Ramos (cell line): ENCODE results near the gene PSPN.
"Not testable (repeated sequence)": the region's sequence is repeated elsewhere in the genome, so short reads cannot be mapped to it uniquely, and the experiment has no call there.

Source experiments
- in situ Hi-C: fragments of 300-500 bp; cut with MboI; formaldehyde crosslinking; loops from one replicate; pipeline ENCODE4 v1.14.3; 2022; ENCODE audit warnings: low sequenced_read_pairs; ENCODE audit not compliant: unreplicated experiment

PSPN gene

GRCh38 chr19:6374161-6374709, 1.5 kb downstream of the PSPN start:
- in situ Hi-C loops, result no loop called here

GRCh38 chr19:6373813-6374108, 2.0 kb downstream of the PSPN start:
- in situ Hi-C loops, result no loop called here

DNA sequence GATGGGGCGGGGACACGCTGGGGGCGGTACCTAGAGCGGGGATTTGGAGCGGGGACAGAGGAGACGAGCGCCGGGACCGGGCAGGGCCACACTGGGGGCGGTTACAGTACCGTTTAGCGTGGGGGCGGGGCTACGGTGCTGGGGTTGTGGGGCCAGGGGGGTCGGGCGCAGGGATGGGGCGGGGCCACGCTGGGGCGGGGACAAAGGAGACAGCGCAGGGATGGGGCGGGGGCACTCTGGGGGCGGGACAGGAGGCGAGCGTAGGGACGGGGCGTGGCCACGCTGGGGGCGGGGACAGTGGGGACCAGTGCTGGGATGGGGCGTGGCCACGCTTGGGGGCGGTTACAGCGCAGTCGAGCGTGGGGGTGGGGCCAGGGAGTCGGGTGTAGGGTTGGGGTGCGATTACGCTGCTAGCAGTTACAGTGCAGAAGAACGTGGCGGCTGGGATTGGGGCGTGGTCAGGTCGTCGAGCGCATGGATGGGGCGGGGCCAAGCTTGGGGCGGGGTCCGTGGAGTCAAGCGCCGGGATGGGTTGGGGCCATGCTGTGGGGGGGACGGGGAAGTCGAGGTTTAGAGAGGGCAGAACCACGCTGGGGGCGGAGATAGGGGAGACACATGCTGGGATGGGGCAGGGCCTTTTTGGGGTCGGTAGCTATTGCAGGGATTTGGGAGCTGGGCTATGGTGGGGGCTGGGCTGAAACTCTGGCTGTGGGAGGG, 2.5 kb downstream of the PSPN start:
- in situ Hi-C loops, result no loop called here

GRCh38 chr19:6372594-6373095, 3.1 kb downstream of the PSPN start, which contains the start of gene ALKBH7:
Gene ALKBH7 (plus strand): TSS chr19:6372794. CDS start chr19:6372821, 27 bp downstream.
- in situ Hi-C loops, result no loop called here

- in situ Hi-C loops, result no loop called here
Observed at GRCh38 chr19:6364353-6364752, 11.4 kb downstream of the PSPN start.

GRCh38 chr19:6362351-6362801, 13.4 kb downstream of the PSPN start:
- in situ Hi-C loops, result no loop called here

GRCh38 chr19:6362027-6362350, 13.7 kb downstream of the PSPN start:
- in situ Hi-C loops, result no loop called here

DNA sequence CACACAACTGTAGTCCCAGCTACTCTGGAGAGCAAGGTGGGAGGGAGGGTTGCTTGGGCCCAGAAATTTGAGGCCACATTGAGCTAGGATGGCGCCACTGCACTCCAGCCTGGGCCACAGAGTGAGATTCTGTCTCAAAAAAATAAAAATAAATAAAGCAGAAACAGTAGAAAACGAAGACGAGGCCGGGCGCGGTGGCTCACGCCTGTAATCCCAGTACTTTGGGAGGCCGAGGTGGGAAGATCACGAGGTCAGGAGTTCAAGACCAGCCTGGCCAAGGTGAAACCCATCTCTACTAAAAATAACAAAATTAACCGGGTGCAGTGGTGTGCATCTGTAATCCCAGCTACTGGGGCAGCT, 14.9 kb downstream of the PSPN start:
- in situ Hi-C loops, result not testable (repeated sequence)

- in situ Hi-C loops, result not testable (repeated sequence)
Observed at GRCh38 chr19:6360445-6360844, 15.3 kb downstream of the PSPN start.

DNA sequence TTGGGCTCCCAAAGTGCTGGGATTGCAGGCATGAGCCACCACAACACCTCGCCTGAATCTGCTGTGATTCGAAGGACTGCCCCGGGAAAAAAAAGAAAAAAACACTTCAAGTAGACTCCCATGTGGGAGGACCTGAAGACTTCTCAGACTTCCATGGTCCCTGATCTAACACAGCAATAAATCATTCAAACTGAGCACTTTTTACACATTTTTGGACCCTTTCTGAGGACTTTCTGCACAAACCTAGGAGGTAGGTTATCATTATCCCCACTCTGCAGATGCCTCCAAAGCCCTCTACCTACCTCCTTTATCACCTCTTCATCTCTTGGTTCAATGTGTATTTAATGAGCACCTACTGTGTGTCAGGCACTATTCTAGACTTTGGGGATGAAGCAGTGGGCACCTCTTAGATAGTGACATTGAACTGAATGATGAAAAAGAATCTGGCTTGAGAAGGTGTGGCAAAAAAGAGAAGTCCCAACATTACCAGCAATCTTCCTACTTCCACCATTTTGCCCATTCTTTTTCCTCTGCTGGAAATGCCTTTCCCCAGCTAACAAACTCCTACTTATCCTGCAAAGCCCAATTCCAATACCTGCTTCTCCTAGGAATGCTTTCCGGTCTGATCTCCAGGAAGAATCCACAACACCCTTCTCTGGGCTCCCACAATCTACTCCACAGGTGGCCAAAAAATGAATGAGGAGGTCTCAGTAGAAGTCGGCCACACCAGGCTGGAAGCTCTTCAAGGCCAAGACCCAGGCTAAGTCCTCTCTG, 16.0 kb downstream of the PSPN start:
- in situ Hi-C loops, result no loop called here

- in situ Hi-C loops, result no loop called here
Observed at GRCh38 chr19:6358003-6358402, 17.7 kb downstream of the PSPN start.

GRCh38 chr19:6357174-6357573, 18.6 kb downstream of the PSPN start:
- in situ Hi-C loops, result no loop called here

DNA sequence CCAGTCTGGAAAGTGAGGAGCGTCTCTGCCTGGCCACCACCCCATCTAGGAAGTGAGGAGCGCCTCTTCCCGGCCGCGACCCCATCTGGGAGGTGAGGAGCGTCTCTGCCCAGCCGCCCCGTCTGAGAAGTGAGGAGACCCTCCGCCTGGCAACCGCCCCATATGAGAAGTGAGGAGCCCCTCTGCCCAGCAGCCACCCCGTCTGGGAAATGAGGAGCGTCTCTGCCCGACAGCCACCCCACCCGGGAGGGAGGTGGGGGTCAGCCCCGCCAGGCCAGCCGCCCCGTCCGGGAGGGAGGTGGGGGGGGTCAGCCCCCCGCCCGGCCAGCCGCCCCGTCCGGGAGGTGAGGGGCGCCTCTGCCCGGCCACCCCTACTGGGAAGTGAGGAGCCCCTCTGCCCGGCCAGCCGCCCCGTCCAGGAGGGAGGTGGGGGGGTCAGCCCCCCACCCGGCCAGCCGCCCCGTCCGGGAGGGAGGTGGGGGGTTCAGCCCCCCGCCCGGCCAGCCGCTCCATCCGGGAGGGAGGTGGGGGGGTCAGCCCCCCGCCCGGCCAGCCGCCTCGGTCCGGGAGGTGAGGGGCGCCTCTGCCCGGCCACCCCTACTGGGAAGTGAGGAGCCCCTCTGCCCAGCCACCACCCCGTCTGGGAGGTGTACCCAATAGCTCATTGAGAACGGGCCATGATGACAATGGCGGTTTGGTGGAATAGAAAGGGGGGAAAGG, 20.3 kb downstream of the PSPN start:
- in situ Hi-C loops, result not testable (repeated sequence)

DNA sequence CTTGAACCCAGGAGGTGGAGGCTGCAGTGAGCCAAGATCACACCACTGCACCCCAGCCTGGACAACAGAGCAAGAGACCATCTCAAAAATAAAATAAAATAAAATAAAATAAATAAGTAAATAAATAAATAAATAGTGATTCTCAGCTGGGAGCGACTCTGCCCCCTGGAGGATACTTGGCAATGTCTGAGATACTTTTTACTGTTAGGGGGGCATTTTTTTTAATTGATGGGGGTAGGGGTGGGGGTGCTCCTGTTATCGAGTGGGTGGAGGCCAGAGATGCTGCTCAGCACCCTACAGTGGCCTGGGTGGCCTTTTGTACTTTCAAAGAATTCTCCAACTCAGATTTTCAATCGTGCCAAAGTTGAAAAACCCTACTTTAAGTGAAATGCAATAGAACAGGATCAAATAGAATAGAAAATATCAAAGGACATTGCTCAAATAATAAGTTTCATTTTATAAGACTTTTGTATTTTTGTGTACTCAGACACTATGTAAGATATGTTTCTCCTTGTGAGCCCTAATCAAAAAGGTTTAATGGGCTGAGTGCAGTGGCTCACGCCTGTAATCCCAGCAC, 21.5 kb downstream of the PSPN start:
- in situ Hi-C loops, result no loop called here

GRCh38 chr19:6352381-6353165, 23.2 kb downstream of the PSPN start:
- in situ Hi-C loops, result no loop called here

- in situ Hi-C loops, result no loop called here
Observed at GRCh38 chr19:6350688-6351087, 25.0 kb downstream of the PSPN start.

DNA sequence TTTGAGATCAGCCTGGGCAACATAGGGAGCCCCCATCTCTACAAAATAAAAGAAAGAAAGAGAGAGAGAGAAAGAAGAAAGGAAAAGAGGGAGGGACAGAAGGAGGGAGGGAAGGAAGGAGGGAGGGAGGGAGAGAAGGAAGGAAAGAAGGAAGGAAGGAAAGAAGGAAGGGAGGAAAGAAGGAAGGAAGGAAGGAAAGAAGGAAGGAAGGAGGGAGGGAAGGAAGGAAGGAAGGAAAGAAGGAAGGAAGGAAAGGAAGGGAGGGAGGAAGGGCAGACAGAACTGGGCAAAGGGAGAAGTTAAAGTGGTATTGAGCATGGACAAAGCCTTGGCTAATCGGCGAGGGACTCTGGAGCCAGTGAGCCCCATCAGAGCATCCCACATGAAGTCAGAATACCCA, 26.5 kb downstream of the PSPN start:
- in situ Hi-C loops, result not testable (repeated sequence)

DNA sequence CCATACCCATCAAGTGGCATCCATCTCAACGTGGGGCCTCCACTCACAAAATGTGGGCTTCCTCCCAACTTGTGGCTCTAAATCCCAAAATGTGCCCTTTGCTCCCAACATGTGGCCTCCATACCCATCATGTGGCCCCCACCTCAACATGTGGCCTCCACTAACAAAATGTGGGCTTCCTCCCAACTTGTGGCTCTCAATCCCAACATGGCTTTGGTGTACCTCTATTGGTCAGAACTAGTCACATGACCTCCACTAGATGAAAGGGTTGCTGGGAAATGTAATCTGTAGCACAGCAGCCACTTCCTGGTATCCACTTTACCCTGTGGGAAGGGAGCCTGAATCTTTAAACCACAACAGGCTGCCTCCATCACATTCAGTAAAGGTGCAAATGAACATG, 32.3 kb downstream of the PSPN start:
- in situ Hi-C loops, result no loop called here

DNA sequence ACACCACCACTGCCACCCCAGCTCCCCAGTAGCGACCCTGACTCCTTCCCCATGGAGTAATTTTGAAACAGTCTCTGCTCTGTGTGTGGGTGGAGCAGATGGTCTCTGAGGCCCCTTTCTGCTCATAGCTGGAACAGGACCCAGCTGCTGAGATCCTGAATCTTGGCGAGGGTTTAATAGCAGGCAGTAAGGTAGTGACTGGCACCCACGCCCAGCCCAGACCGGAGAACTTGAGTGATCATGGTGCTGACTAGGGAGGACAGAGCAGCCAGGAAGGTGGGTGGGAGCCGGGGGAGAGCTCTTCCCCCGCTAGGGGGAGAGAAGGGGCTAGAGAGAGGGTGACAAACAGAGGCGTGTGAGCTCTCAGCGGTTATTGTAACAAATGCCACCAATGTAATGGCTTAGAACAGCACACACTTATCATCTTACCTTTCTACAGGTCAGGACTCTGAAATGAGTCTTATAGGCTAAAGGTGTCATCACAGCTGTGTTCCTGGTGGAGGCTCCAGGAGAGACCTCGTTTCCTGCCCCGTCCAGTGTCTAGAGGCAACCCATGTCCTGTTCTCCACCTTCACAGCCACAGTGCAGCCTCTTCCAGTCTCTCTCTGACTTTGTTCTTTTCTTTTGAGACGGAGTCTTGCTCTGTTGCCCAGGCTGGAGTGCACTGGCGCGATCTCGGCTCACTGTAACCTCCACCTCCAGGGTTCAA, 35.1 kb downstream of the PSPN start:
- in situ Hi-C loops, result no loop called here
